ENCODE measurements around the gene C10orf53. TPM values are rescaled to one million over a fixed set of nuclear protein-coding genes. Genes with fewer than 3 reads are reported as not detected.

The C10orf53 gene
- total RNA-seq, 1 donor from 2014 or later: not detected

Other genes starting within 250 kb of the C10orf53 start
- gene ERCC6, start 140.5 kb upstream of the C10orf53 start, total RNA-seq: 21.0 and 21.5 TPM in 2 replicates
- gene SLC18A3, start 69.3 kb upstream of the C10orf53 start, total RNA-seq: not detected in 2 replicates
- gene CHAT, start 65.6 kb upstream of the C10orf53 start, total RNA-seq: not detected in 2 replicates
- 0.12 TPM in 1 of 2 replicates, not detected in the other for gene OGDHL, start 82.7 kb downstream of the C10orf53 start, total RNA-seq